Measurements from ENCODE around the gene UBN2. TPM values are rescaled to one million over a fixed set of nuclear protein-coding genes. Genes with fewer than 3 reads are reported as not detected.

Gene UBN2
- total RNA-seq, 1 donor: 8.0 TPM

DNA sequence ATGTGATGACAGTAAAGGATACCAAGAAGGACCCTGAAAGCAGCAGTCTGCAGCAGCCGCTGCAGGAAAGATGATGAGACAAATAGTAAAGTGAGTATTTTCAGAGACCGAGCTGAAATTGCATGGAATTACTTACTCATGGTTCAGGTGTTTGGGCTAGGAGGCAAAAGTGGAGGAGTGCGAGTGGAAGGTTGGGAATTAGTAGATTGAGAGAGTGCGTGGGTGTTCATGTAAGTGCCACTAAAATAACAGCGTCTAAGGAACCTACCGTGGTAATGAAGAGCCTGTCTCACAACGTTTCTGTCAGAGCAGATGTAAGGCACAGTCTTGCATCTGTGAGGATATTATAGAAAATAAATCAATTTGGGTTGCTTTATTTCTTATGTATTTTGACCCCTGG is 61.8 kb downstream of the UBN2 start:
- no peak for TF ChIP-seq CTCF (IDR thresholded peaks at IDR 0.05; ENCODE audit: insufficient read depth, low read length)
- no peak overlapping the region for H3K4me3 ChIP-seq (ENCODE audit: low read depth, low read length)
- DNase-seq (ENCODE audit: low read depth): no peak

- DNase-seq (ENCODE audit: low read depth): no peak
- H3K4me3 ChIP-seq (ENCODE audit: low read depth, low read length): no peak overlapping the region
- TF ChIP-seq CTCF (IDR thresholded peaks at IDR 0.05; ENCODE audit: insufficient read depth, low read length): no peak
Measured at GRCh38 chr7:139293534-139293933, 62.5 kb downstream of the UBN2 start.

DNA sequence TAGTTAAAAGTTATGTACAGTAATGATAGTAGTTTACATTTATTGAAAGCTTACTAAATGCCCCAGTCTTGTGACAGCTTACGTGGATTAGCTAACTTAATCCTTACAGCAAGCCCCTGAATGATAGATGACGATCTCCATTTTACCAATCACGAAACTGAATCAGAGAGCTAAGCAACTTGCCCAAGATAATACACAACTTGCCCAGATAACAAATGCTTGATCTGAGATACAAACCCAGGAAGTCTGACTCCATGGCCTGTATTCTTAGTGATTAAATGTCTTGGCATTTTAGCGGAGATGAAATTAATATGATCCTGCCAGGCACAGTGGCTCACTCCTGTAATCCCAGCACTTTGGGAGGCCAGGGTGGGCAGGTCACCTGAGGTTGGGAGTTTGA is 63.2 kb downstream of the UBN2 start:
- H3K4me3 ChIP-seq (ENCODE audit: low read depth, low read length): no peak overlapping the region
- no peak for DNase-seq (ENCODE audit: low read depth)
- no peak for TF ChIP-seq CTCF (IDR thresholded peaks at IDR 0.05; ENCODE audit: insufficient read depth, low read length)

DNA sequence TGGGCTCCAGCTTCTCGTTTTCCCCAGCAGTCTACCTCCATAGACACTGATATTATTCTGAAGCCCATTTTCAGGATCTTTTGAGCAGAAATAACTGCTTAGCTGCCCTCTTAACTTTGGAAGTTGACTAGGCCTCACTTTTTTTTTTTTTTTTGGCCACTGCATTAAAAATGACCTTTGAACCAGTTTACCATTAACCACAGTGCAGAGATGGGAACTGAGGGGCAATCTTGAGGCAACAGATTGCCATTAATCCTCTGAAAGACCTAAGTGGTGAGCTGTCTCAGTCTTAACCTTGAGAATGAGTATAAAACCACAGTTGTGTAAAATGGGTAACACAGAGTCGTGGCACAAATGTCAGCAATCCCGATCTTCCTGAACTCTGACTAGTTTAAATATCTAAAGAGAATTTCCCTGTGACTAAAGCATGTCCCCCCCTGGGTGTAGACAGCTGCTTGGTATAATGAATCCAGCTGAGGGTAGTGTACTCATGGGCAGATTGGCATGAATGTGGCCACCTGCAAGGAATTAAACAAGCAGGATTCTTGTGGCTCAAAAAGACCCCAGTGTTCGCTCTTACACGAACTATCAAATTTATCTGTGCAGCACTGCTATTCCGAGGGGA is 64.0 kb downstream of the UBN2 start:
- no peak for TF ChIP-seq CTCF (IDR thresholded peaks at IDR 0.05; ENCODE audit: insufficient read depth, low read length)
- no peak for DNase-seq (ENCODE audit: low read depth)
- no peak overlapping the region for H3K4me3 ChIP-seq (ENCODE audit: low read depth, low read length)

- TF ChIP-seq CTCF (IDR thresholded peaks at IDR 0.05; ENCODE audit: insufficient read depth, low read length): no peak
Measured at GRCh38 chr7:139297795-139298194, 66.8 kb downstream of the UBN2 start.

DNA sequence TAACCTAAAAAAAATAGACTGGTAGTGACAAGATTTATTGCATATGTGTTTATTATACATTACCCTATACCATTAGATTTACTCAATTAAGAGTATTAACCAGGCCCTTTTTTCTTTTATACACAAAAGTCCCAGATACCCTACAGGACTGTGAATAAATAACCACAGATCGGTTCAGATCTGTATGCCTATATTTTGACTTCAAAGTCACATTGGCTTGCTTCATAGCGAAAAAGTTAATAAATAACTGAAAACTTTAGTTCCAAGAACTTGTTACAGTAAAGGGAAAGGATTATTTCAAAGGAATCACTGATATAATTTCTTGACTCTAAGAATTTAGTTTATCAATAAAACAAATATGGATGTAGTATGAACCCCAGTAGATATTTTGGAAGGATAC is 68.3 kb downstream of the UBN2 start:
- no peak overlapping the region for H3K4me3 ChIP-seq (ENCODE audit: low read depth, low read length)
- no peak for TF ChIP-seq CTCF (IDR thresholded peaks at IDR 0.05; ENCODE audit: insufficient read depth, low read length)
- no peak for DNase-seq (ENCODE audit: low read depth)

More at GRCh38 chr7:139297795-139298194, 66.8 kb downstream of the UBN2 start:
- H3K4me3 ChIP-seq (ENCODE audit: low read depth, low read length): no peak overlapping the region
- no peak for DNase-seq (ENCODE audit: low read depth)

DNA sequence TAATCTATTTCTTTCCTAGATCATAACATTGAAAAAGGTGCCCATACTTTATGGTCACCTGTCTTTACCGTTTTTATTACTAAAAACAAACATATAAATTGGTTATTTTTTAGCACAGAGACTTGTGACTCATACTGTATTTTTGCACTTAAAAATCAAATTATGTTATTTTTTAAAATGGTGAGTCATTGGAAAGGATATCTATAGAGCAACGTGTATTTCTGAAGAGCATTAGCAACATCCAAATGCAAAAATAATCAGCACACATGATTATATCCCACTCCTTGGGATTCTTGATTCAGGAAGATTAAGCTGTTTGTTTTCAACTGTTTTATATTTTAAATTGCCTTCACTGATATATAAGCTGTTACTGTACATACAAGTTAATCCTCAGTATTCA is 69.4 kb downstream of the UBN2 start:
- no peak overlapping the region for H3K4me3 ChIP-seq (ENCODE audit: low read depth, low read length)
- TF ChIP-seq CTCF (IDR thresholded peaks at IDR 0.05; ENCODE audit: insufficient read depth, low read length): no peak
- DNase-seq (ENCODE audit: low read depth): no peak
